Left forelimb (tissue), 1 donor: ENCODE measurements around the gene FAM81B.
"Not testable (repeated sequence)": the region's sequence is repeated elsewhere in the genome, so short reads cannot be mapped to it uniquely, and the experiment has no call there.

ENCODE experiments used
- DNase-seq: peaks from one replicate; pipeline ENCODE4 v3.0.0-alpha.2; 2018; ENCODE audit warnings: low spot score

Gene FAM81B

GRCh38 chr5:95390812-95391492 lies at the start of gene FAM81B:
Gene FAM81B, plus strand, starts transcription at chr5:95391366. Its CDS starts 24 bp downstream, at chr5:95391390.
- no peak for DNase-seq

GRCh38 chr5:95341444-95341843 lies 49.7 kb upstream of the FAM81B start:
- DNase-seq: not testable (repeated sequence)

- no peak for DNase-seq
Observed at GRCh38 chr5:95347506-95348120, 43.6 kb upstream of the FAM81B start.

- DNase-seq: no peak
Observed at GRCh38 chr5:95350631-95351030, 40.5 kb upstream of the FAM81B start.

GRCh38 chr5:95352691-95353090 lies 38.5 kb upstream of the FAM81B start:
- no peak for DNase-seq

GRCh38 chr5:95358320-95358719 lies 32.8 kb upstream of the FAM81B start:
- DNase-seq: no peak

- DNase-seq: no peak
Observed at GRCh38 chr5:95358848-95359247, 32.3 kb upstream of the FAM81B start.

- not testable (repeated sequence) for DNase-seq
Observed at GRCh38 chr5:95360667-95361066, 30.5 kb upstream of the FAM81B start.

- no peak for DNase-seq
Observed at GRCh38 chr5:95365302-95366095, 25.7 kb upstream of the FAM81B start.

GRCh38 chr5:95369782-95370181 lies 21.4 kb upstream of the FAM81B start:
- no peak for DNase-seq

- DNase-seq: no peak
Observed at GRCh38 chr5:95374061-95374460, 17.1 kb upstream of the FAM81B start.

- DNase-seq: no peak
Observed at GRCh38 chr5:95375591-95375990, 15.6 kb upstream of the FAM81B start.

GRCh38 chr5:95379133-95379532 lies 12.0 kb upstream of the FAM81B start:
- DNase-seq: no peak

GRCh38 chr5:95380103-95380628 lies 11.0 kb upstream of the FAM81B start:
- no peak for DNase-seq

GRCh38 chr5:95382801-95383200 lies 8.4 kb upstream of the FAM81B start:
- no peak for DNase-seq

- DNase-seq: no peak
Observed at GRCh38 chr5:95384485-95385213, 6.5 kb upstream of the FAM81B start.

- DNase-seq: no peak
Observed at GRCh38 chr5:95385334-95385733, 5.8 kb upstream of the FAM81B start.

GRCh38 chr5:95391965-95392364 lies 799 bp downstream of the FAM81B start:
- not testable (repeated sequence) for DNase-seq

GRCh38 chr5:95392593-95393182 lies 1.5 kb downstream of the FAM81B start:
- DNase-seq: no peak

- no peak for DNase-seq
Observed at GRCh38 chr5:95393279-95393678, 2.1 kb downstream of the FAM81B start.

- no peak for DNase-seq
Observed at GRCh38 chr5:95398989-95399388, 7.8 kb downstream of the FAM81B start.

- DNase-seq: no peak
Observed at GRCh38 chr5:95401626-95402025, 10.5 kb downstream of the FAM81B start.
